CD4-positive, alpha-beta T cell treated with Interleukin-6 for 4 hours (primary cell): Measurements from ENCODE around the gene KCNMA1.

Source experiments
- DNase-seq: peaks from one replicate; pipeline ENCODE4 v3.0.0-alpha.2; 2020; ENCODE audit warnings: mixed read lengths

KCNMA1 gene

DNA sequence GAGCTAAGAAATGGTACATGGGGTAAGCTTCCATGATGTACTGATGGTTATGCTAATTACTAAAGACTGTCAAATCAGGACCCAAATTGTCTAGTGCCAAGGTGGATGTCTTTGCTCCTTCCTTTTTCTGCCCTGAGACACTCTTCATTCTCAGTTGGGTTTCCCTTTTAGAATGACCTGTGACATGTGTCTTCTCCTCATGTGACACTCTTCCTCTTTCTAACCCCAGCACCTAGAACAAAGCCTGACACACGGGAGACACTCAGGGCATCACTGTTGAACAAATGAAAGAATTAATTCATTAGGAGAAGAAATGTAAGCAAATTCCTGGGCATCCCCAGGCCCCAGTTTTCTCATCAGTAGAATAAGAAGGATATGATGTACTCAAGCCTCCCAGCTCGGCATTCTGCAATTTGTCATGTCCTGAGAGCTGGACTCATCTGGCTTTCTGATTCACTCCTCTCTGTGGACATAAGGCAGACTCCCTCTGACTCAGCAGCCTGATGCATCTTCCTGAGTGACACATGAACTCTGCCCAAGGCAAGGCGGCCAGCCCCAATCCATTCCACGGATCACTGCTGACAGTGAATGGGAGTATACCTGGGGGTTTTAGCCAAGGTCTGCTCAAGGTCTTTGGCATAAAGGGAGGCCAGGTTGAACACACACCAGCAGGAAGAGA lies 473.8 kb downstream of the KCNMA1 start:
- DNase-seq: no peak

DNA sequence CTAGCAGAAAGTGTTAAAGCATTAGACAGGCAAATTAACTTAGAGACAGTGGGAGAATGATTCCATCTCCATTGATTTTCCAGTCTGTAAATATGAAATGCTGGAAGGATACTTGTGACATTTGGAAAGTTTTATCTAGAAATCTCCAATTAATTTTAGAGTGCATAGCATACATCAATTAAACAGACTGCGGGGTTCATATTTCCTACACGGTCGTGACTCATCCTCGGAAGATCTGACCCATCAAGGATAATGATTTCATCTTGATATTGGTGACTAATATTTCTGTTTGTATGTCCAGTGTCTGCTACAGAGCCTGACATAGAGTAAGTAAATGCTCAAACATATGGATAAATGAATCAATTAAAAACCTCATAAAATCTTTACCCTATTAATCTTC lies 474.9 kb downstream of the KCNMA1 start:
- no peak for DNase-seq

DNA sequence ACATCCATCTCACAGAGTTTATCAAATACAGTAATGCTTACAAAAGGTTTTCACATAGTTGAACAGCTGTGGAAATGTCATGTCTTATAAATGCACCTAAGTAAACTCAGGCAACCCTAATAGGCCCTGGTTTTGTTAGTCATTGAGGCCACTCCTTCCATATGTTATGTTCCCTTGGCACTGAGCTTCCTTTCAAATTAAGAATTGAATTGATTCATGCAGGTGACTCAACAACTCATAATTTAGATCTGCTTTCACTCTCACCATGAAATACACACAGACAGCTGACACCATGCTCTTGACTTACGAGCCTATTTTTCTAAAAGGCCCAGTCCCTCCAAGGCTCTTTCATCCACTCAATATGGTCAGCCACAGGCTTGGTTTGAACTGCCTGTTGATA lies 476.9 kb downstream of the KCNMA1 start:
- DNase-seq: no peak

DNA sequence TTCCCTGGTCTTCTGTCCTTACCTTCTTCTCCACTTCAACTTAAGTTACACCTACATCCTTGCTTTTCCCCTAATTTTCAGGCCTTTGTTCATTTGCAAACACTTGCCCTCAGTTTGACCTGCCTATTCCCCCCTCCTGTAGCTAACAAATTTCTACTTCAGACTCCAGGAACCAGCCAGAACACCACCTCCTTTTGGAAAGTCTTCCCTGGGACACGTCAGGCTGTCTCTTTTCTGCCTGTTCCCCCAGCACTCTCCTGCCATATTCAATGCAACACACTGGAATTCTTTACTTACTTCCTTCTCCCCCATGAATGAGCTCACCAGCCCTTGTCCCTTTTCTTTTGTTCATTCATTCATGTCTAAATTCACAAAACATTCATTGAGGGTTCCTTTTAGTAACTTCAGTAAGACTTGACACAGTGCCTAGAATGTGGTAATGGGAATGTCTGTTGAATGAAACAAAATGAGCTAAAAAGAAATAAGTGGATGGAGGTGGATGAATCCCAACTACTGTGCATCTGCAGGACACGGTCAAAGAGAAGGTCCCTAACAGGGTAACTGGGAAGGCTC lies 478.0 kb downstream of the KCNMA1 start:
- no peak for DNase-seq

DNA sequence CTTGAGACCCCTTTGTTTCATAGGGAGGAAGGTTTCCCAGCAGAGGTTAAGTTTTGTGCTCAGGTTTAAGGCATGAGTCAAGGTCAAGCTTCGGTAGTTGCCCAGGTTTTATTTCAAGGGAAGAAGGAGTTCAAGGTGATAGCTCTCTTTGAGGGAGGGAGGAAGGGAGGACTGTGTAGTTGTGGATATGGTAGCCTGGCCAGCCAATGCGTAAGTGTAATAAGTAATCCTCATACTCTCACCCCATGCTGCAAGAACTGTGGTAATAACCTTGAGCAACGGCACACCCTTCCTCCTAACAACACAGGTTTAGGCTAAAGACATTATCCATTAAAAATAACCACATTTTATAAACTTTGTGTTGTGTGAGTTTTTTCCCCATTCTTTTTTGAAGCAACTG lies 478.9 kb downstream of the KCNMA1 start:
- no peak for DNase-seq

DNA sequence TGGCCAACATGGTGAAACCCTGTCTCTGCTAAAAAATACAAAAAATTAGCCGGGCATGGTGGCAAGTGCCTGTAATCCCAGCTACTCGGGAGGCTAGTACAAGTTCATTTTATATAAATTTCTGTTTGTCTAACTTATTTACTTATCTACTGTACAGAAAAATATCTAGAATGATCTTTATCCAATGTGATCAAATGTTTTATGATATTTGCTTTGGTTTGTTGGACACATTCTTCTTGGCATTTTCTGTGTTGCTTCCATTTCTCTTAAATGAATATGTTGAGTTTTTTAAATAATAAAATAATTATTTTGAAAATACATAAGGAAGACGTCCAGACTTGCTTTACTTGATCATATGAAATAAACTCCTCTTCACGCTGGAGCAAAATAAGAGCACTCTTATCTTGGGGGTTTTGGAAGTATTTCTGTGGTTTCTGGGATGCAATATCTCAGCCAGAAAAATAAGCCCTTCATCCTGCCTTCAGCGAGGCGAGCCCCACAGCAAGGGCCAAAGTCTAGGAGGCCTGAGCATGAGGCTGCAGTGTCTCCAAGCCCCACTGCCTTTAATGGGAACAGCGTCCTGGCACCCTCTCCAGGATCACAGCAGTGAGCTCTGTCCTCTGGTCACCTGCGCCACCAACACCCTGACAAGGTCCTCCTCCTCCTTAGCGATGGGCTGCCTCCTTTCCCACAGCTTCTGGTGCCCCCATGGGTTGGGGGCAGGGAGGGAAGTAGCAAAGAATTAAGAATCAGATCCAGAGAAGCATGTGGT lies 480.2 kb downstream of the KCNMA1 start:
- no peak for DNase-seq

DNA sequence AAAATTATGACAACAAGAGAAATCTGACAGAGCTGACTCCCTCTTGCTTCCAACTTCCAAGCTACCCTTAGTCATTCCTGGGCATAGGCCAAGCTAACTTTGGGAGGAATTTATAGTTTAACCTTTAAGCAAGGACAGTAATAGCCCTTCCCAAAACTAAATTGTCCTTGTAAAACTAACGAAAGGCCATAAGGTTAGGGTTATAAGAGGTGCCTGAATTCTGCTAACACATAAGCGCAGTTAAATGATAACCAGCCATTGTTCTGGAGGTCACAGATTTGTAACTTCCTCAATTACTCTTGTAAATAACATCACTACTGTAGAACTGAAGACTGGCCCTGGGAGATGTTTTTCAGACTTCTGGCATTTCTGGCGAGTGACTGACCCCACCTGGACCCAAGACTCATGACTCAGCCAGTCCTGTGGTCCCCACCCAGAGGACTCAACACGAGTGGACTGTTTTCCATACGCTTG lies 481.2 kb downstream of the KCNMA1 start:
- DNase-seq: no peak

DNA sequence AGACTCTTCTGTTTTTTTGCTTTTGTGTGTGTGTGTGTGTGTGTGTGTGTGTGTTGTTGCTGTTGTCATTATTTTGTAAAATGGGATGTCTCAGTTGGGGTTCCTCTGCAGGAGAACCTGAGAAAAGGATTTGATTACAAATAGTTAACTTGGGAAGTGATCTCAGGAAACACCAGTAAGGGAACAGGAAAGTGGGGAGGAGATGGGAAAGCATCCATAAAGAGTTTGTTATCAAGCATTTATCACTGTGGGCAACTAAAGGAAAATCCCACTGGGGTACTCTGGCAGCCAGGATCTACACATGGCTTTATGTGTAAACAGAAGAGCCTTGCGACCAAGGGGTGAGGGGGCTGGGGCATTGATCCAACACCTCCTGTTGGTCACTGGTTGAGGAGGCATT lies 485.4 kb downstream of the KCNMA1 start:
- no peak for DNase-seq

DNA sequence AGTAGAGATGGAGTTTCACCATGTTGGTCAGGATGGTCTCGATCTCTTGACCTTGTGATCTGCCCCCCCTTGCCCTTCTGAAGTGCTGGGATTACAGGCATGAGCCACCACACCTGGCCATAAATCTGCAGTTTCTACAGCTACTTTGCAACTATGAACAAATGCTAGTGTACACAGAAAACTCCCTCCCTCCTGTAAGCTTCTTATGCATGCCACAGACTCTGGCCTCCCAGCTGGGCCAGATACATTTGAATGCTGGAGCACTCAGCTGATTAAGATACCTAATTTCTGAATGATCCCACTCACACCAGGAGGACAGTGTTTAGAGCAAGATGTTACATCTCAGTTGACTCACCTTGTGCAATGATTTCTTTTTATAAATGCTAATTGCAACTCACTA lies 486.2 kb downstream of the KCNMA1 start:
- DNase-seq: no peak

DNA sequence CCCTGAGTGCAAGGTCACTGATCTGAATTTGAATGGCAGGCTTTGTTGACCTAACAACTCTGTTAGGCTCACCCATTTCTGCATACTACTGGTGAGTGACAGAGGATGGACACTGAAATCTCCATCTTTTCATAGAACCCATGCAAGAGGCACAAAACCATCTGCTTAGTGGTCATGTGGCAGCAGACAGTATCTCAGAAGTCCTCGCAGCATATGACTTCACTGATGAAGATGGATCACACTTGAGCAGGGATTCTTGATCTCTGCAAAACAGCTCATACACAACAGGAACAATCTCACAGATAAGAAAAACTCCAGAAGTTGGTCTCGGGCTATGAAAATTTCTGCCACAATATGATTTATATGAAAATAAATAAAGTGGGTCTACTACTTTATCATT lies 487.9 kb downstream of the KCNMA1 start:
- no peak for DNase-seq

DNA sequence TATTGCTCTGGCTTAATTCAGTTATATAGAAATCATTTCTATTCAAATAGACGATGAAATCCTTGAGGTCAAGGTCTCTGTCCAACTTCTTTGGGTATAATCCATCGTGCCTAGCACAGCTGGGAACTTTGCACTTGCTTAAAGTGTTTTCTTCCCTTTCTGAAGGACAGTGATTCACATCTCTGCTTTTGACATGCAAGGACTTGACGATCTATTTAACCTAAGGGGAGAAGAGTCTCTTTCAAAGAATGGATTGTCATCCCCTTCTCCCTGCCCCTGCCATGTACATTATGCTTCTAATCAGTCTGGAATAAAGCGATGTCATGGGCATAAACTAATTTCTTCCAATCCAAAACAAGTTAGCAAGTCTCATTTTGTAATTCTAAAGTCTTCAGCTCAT lies 488.6 kb downstream of the KCNMA1 start:
- DNase-seq: no peak

DNA sequence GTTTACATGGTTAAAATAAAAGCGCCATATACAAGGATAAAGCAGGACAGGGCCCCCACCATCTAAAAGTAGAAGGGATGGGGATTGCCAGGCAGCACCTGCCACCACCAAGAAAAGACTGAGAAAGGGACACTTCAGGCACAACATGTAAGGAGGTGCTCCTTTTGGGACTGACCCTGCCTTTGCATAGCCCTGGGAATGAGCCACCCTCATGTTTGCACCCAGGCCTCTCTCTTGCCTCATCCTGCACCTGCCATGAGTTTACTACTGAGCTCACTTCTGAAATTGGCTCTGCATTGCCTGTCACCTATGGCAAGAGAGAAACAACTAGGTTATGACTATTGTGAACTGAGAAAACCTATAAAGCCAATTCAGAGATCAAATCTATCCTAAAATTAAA lies 489.7 kb downstream of the KCNMA1 start:
- DNase-seq: no peak

DNA sequence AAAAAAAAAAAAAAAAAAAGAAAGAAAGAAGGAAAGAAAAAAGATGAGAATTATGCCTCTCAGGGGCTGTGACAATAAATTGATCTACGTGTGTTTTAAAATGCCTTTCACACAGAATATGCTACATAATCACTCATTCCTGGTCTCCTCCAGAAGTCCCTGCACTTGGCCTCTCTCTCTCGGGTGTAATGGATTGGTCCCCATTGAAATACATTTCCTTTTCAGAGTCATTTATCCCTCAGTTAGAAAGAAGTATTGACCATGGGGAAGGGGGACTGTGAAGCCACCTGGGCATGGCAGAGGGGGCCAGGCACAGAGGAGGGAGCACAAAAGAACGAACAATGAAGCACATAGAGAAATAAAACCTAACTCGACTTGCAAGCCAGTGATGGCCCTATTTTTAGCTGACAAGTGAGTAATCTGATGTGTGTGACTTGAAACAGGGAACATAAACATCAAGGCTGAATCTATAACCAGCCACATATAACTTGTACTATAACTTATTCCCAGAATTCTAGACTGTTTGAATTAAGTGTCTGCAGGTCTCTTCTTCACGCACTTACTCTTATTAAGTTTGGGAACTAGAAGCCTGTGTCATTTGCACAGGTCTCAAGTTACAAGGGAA lies 490.8 kb downstream of the KCNMA1 start:
- no peak for DNase-seq

DNA sequence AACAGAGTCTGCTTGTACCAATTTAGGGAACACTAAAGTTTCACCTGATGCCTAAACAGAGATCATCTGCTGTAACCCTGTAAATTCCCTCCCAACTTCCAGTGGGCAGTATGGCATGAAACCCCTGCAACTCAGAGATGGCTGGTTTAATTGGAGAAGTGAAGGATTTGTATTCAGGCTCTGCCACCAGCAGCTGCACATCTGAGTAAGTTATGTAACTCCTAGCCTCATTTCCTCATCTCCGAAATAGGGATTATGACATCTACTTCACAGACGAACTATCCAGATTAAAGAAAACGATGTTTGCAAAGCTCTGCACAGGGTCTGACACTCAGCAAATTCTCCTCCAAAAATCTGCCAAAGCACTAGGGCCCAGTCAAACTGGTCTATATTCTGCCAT lies 493.0 kb downstream of the KCNMA1 start:
- DNase-seq: no peak

DNA sequence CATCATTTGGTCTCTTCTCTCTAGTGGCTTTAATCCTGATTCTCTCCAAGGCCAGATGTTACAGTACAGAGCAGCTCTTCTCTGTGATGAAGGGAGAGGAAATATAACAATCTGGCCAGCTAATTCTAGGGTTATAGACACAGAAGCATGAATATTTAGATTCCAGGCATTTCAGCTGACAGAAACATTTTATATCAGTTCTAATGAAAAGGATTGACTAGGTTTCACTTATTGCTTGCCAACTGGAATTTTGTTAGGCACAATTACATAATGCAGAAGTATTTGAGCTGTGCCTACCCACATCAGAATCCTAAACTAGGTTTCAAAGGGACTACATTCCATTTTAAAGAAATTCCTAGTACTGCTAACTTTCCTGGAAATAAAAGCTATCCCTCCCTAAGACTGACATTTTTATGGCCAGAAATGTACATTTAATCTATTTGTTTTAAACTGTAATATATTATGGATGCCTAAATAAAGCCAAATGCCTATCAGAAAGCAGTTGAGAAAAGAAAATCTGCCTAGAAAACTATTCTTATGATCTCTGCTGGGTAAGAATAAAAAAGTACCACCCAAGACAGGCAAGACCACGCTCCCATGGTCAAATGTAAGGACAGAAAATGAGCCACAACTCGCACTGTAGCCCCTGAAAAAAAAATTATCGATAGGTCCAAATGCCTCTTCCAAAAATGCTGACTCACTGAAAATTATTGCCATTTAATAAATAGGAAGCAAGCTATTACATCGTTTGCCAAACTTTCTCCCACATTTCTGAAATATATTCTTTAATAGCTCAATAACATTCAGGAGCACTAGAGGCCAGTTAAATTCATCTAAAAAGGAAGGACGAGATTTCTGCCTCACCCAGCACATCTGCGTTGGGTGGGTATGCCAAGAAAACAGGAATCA lies 498.1 kb downstream of the KCNMA1 start:
- DNase-seq: no peak

DNA sequence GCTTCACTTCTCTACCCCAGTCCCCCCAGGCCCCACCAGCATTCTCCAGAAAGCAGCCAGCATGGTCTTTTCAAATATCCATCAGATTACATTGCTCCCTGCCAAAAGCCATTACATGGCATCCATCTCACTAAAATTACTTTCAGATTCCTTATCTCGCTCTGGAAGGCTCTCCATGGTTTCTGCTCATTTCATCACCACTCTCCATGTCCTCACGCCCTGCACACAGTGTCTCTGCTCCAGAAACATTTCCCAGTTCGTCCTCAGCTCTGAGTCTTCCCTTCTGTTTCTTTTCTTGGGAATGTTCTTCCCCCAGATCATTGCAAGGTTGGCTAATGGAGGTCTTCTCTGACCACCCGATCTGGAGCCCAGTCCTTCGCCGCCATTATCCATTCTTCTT lies 499.1 kb downstream of the KCNMA1 start:
- no peak for DNase-seq

DNA sequence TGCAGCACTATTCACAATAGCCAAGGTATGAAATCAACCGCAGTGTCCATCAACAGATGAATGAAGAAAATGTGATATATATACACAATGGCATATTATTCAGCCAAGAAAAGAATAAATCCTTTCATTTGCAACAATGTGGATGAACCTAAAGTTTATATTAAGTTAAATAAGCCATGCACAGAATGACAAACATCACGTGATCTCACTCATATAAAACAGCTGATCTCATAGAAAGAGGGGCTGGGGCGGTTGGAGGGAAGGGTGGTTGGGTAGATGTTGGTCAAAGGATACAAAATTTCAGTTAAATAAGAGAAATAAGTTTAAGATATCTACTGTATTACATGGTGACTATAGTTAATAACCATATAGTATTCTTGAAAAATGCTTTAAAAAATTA lies 502.1 kb downstream of the KCNMA1 start:
- DNase-seq: no peak

DNA sequence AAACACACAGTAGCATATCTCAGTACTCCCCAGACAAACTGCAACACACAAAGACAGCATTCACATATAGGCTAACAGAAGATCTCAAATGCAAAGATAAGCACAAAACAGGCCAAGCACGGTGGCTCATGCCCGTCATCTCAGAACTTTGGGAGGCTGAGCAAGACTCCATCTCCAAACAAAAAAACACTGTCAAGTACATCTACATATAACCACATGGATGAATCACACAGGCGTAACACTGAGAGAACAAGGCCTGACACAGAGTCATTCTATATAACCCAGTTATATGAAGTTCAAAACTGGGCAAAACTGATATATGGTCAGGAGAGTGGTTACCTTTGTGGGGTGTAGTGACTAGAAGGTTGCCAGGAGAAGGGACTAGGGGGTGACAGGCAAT lies 506.4 kb downstream of the KCNMA1 start:
- DNase-seq: no peak

DNA sequence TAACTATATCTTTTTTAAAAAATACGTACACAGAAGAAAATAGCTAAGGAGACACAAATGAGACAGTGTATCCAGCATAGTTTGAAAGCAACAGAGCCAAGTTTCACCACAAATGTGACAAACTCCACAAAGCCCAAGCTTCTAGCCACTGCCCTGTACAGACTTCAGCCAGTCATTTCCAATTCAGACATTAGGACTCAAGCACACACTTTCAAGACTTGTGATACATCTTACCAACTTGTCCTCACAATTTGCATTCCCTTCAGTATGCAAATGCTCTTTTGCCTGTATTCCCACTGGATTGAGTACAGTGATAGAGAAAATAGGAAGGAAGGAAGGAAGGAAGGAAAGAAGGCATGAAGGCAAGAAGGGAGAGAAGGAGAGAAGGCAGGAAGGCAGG lies 510.4 kb downstream of the KCNMA1 start:
- no peak for DNase-seq

DNA sequence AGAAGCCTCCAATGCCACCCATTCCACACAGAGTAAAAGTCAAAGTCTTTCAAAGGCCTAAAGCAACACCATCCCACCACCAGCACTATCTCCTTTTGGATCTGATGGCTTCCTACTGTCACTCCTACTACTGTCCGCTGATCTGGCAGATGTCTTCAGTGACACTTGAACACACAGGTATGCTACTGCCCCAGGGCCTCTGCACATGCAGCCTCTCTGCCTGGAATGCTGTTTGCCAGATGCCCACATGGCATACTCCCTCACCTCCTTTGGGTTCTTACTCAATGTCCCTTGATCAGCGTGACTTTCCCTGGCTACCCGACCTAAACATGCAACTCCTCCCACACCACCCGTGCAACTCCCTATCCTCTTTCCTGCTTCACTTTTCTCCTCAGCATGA lies 512.4 kb downstream of the KCNMA1 start:
- DNase-seq: no peak

DNA sequence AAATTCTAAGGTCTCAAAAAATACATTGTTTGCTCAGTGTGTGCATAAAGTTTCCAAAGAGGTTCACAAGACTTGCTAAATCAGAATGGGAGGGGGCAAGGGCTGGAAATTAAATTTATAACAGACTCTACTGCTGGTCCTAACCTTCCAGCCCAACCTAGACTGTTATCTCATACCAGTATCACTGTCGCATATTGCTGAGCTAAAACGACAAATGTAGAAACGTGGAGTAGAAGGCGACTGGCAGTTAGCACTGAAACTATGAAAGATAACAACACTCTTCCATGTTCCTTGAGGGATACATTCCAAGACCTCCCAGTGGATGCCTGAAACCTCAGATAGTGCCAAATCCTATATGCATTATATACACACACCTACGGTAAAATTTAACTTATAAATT lies 514.3 kb downstream of the KCNMA1 start:
- no peak for DNase-seq

DNA sequence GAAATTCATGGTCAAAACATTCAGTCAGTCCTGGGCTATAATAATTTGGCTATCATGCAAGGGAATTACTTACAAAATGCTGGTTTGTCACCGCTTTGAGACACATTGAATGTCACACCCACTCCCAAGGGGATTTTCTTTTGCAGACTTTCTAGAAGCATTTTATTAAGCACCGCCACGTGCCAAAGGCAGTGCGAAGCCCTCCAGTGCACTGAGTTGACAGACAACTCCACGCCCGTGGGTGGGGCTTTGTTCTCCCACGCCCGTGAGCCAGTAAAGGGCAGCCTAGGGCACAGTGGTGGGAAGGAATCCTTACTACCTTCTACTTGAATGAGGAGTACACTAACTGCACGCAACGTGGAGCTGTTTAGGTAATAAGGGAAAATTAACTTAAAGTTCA lies 515.8 kb downstream of the KCNMA1 start:
- DNase-seq: no peak
